Osteocyte (in vitro differentiated cells): ENCODE results near the gene MEG3. TPM values are rescaled to one million over a fixed set of nuclear protein-coding genes. Genes with fewer than 3 reads are reported as not detected.

Source experiments
- DNase-seq: peaks from one replicate; pipeline ENCODE4 v3.0.0; 2021; ENCODE audit warnings: mixed read lengths; ENCODE audit not compliant: unreplicated experiment; ENCODE audit errors: extremely low spot score
- H3K27ac Mint-ChIP-seq: one replicate; pipeline ENCODE4 v1.8.0; 2021; ENCODE audit warnings: mild to moderate bottlenecking, mixed read lengths; ENCODE audit not compliant: unreplicated experiment
- H3K27me3 Mint-ChIP-seq: one replicate; pipeline ENCODE4 v1.8.0; 2021; ENCODE audit warnings: mixed read lengths; ENCODE audit not compliant: unreplicated experiment
- H3K36me3 Mint-ChIP-seq: one replicate; pipeline ENCODE4 v1.8.0; 2021; ENCODE audit warnings: mixed read lengths; ENCODE audit not compliant: unreplicated experiment
- H3K4me1 Mint-ChIP-seq: one replicate; pipeline ENCODE4 v1.8.0; 2021; ENCODE audit warnings: mixed read lengths; ENCODE audit not compliant: unreplicated experiment
- H3K4me3 Mint-ChIP-seq: one replicate; pipeline ENCODE4 v1.8.0; 2021; ENCODE audit warnings: mild to moderate bottlenecking, moderate library complexity, mixed read lengths; ENCODE audit not compliant: unreplicated experiment
- H3K9me3 Mint-ChIP-seq: one replicate; pipeline ENCODE4 v1.8.0; 2021; ENCODE audit warnings: mixed read lengths; ENCODE audit not compliant: unreplicated experiment
- CTCF ChIP-seq: fragments of 200-600 bp; sonication (generic); IDR thresholded peaks from 2 replicates; pipeline ENCODE4 v1.5.0; 2021; ENCODE audit warnings: antibody characterized with exemption, mild to moderate bottlenecking, moderate library complexity
- total RNA-seq: library from RNA; stranded (reverse); gene quantifications from 2 replicates; pipeline ENCODE4 v1.2.1, GENCODE V29; 2021

MEG3 gene
- total RNA-seq, 1 donor from 2014 or later = not detected

DNA sequence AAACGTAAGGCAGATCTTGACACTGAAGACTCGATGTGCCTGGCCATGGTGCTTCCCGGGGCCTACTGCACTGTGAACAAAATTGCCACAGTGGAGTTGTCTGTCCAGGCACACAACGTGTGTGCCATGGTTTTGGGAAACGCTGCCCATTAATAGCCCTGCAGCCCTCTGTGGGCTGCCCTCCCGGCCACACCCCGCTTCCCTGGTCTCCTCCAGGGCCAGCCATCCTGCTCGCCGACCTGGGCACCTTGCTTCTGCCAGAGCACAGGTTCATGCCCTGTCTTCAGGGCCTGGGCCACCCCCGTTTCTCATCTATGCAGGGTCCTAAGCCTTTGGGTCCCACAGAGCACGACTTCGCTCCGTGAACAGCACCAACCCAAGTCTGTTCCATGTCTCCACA is 18.9 kb downstream of the MEG3 start:
- Mint-ChIP-seq H3K27me3 (no peaks in the 10 kb centered on the region), H3K4me3 (no peak overlapping the region), H3K27ac (no peak overlapping the region), H3K9me3 (no peaks in the 10 kb centered on the region), H3K4me1 (peaks cover 14% of the 10 kb centered on the region), H3K36me3 (no peaks in the 10 kb centered on the region)
- TF ChIP-seq CTCF = no peak
- DNase-seq = no peak

GRCh38 chr14:100845341-100845740 is 19.4 kb downstream of the MEG3 start:
- Mint-ChIP-seq H3K27ac (no peak overlapping the region), H3K4me1 (peaks cover 14% of the 10 kb centered on the region), H3K9me3 (no peaks in the 10 kb centered on the region), H3K27me3 (no peaks in the 10 kb centered on the region), H3K36me3 (no peaks in the 10 kb centered on the region), H3K4me3 (no peak overlapping the region)
- no peak for DNase-seq
- no peak for TF ChIP-seq CTCF

GRCh38 chr14:100846309-100846859 is 20.5 kb downstream of the MEG3 start:
- DNase-seq = no peak
- no peaks in the 10 kb centered on the region for H3K27me3 Mint-ChIP-seq
- H3K4me3 Mint-ChIP-seq = no peak overlapping the region
- H3K9me3 Mint-ChIP-seq = no peaks in the 10 kb centered on the region
- H3K4me1 Mint-ChIP-seq = peaks cover 14% of the 10 kb centered on the region
- H3K36me3 Mint-ChIP-seq = no peaks in the 10 kb centered on the region
- TF ChIP-seq CTCF = no peak
- no peak overlapping the region for H3K27ac Mint-ChIP-seq

DNA sequence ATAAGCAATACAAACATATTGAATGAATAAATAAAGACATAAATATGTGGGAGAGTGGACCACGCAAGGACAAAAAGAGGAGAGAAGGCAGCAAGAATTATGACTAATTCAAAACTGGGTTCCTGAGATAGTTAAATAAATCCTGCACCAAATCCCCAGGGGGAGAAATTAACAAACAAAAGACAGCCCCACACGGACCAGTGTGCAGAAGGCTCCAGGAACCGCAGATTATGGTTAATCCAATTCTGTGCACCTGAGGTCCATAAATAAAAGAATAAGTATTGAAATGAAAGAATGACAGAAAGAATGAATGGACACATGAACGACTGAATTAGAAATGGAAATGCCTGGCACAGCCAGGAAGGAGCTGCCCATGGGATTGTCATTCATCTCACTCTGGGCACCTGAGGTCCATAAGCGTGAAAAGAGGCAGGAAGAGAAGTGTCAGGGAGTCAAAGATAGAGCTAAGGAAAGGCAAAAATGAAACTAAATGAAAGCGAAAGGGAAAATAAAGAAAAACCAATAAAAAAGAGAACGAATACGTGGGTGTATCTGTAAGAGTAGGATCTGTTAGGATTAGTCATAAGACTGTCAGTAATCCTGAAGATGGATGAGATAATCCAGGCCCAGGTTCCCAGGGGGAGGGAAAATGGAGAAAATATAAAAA is 23.3 kb downstream of the MEG3 start:
- H3K27ac Mint-ChIP-seq = no peak overlapping the region
- no peaks in the 10 kb centered on the region for H3K9me3 Mint-ChIP-seq
- DNase-seq = no peak
- H3K4me1 Mint-ChIP-seq = no peaks in the 10 kb centered on the region
- no peak for TF ChIP-seq CTCF
- no peak overlapping the region for H3K4me3 Mint-ChIP-seq
- H3K36me3 Mint-ChIP-seq = no peaks in the 10 kb centered on the region
- H3K27me3 Mint-ChIP-seq = peaks cover 6% of the 10 kb centered on the region

DNA sequence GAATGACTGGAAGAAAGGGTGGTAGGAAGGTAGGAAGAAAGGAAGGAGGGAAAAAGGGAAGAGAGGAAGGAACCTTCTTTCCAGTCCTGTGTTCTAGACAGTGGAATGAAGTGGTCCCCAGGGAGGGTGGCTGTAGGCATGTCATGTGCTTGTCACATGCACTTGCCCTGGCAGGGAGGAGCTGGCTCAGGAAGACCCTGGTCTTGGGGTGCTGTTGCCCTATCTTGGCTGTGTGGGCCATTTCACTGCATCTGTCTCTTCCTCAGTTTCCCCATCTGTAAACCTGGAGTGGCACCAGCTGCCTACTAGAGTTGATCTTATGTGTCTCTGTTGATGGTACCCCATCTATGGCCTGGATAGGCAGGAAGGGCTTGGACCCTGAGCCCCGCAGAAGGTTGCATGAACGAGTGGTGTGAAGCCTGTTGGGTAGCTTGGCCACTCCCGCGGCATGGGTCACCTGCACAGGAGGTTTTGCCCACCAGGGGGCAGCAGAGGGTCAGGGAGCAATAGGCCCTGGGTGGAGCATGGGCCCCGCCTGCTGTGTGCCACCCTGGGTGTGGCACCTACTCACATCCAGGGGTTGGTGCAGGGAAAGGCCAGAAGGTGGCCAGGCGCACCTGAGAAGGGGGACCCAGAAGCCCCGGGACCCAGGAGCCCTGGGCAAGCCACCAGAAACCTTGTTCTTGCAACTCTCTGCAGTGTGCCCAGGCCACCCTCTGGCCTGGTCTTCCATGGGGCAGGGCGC is 25.1 kb downstream of the MEG3 start:
- Mint-ChIP-seq H3K4me1 (no peaks in the 10 kb centered on the region), H3K36me3 (no peaks in the 10 kb centered on the region), H3K27me3 (peaks cover 11% of the 10 kb centered on the region), H3K27ac (no peak overlapping the region), H3K9me3 (no peaks in the 10 kb centered on the region), H3K4me3 (no peak overlapping the region)
- peak; percentile 48 for TF ChIP-seq CTCF
- no peak for DNase-seq
